GM20431 (cell line): Measurements from ENCODE around the gene CWC15.
"Not testable (repeated sequence)": the region's sequence is repeated elsewhere in the genome, so short reads cannot be mapped to it uniquely, and the experiment has no call there.

Source experiments
- in situ Hi-C: fragments of 300-500 bp; cut with MseI, MboI; formaldehyde crosslinking; loops from one replicate; pipeline ENCODE4 v1.15.0; 2020; ENCODE audit warnings: low sequenced_read_pairs; ENCODE audit not compliant: unreplicated experiment

Gene CWC15

GRCh38 chr11:94956963-94957362 lies 16.4 kb downstream of the CWC15 start:
- in situ Hi-C loops: no loop called here

- in situ Hi-C loops: no loop called here
Measured at GRCh38 chr11:94954753-94955152, 18.6 kb downstream of the CWC15 start.

GRCh38 chr11:94948070-94948617 lies 25.2 kb downstream of the CWC15 start:
- in situ Hi-C loops: no loop called here

GRCh38 chr11:94946812-94947211 lies 26.5 kb downstream of the CWC15 start:
- in situ Hi-C loops: no loop called here

- in situ Hi-C loops: no loop called here
Measured at GRCh38 chr11:94941131-94941530, 32.2 kb downstream of the CWC15 start.

GRCh38 chr11:94939346-94939745 lies 34.0 kb downstream of the CWC15 start:
- in situ Hi-C loops: no loop called here

- in situ Hi-C loops: no loop called here
Measured at GRCh38 chr11:94938095-94939055, 35.0 kb downstream of the CWC15 start.

GRCh38 chr11:94934846-94935245 lies 38.5 kb downstream of the CWC15 start:
- in situ Hi-C loops: no loop called here

- in situ Hi-C loops: no loop called here
Measured at GRCh38 chr11:94934362-94934761, 39.0 kb downstream of the CWC15 start.

- in situ Hi-C loops: no loop called here
Measured at GRCh38 chr11:94933223-94934130, 39.9 kb downstream of the CWC15 start.

- in situ Hi-C loops: no loop called here
Measured at GRCh38 chr11:94932503-94932902, 40.9 kb downstream of the CWC15 start.

GRCh38 chr11:94932072-94932471 lies 41.3 kb downstream of the CWC15 start:
- in situ Hi-C loops: not testable (repeated sequence)

- in situ Hi-C loops: no loop called here
Measured at GRCh38 chr11:94928117-94928990, 45.0 kb downstream of the CWC15 start.

- in situ Hi-C loops: no loop called here
Measured at GRCh38 chr11:94926698-94927237, 46.6 kb downstream of the CWC15 start.

GRCh38 chr11:94926271-94926625 lies 47.1 kb downstream of the CWC15 start:
- in situ Hi-C loops: no loop called here

- in situ Hi-C loops: no loop called here
Measured at GRCh38 chr11:94925422-94926270, 47.7 kb downstream of the CWC15 start.

- in situ Hi-C loops: no loop called here
Measured at GRCh38 chr11:94924612-94925011, 48.7 kb downstream of the CWC15 start.

- in situ Hi-C loops: no loop called here
Measured at GRCh38 chr11:94924171-94924572, 49.2 kb downstream of the CWC15 start.

GRCh38 chr11:94923004-94923334 lies 50.4 kb downstream of the CWC15 start:
- in situ Hi-C loops: no loop called here
